HTERT RPE-1 (cell line): Measurements from ENCODE around the gene AKAP6.

Source experiments
- in situ Hi-C: fragments of 300-500 bp; cut with MboI; formaldehyde crosslinking; loops from 4 replicates; pipeline ENCODE4 v1.14.3; 2020; ENCODE audit warnings: low sequenced_read_pairs

Gene AKAP6

GRCh38 chr14:32606301-32606700 lies 277.2 kb downstream of the AKAP6 start:
- in situ Hi-C loops = no loop called here

GRCh38 chr14:32607399-32607798 lies 278.3 kb downstream of the AKAP6 start:
- in situ Hi-C loops = no loop called here

DNA sequence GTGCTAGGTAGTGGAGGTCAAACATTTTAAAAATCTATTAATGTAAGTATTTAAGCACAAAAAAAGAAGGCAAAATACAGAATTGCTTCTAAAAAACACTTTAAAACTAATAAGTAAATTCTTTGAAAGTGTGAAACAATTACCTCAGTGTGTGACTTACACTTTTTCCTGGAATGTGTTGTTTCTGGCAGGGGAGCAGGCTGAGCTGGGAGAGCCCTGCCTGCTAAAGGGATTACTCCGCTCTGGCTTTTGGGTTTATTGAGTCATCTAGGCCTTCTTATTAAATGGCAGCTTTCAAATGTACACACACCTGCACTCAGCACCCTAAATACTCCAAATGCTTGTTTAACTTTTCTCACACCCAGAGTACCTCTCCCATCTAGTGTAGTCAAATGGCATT lies 279.8 kb downstream of the AKAP6 start:
- in situ Hi-C loops = no loop called here

- in situ Hi-C loops = no loop called here
Observed at GRCh38 chr14:32609388-32609787, 280.3 kb downstream of the AKAP6 start.

DNA sequence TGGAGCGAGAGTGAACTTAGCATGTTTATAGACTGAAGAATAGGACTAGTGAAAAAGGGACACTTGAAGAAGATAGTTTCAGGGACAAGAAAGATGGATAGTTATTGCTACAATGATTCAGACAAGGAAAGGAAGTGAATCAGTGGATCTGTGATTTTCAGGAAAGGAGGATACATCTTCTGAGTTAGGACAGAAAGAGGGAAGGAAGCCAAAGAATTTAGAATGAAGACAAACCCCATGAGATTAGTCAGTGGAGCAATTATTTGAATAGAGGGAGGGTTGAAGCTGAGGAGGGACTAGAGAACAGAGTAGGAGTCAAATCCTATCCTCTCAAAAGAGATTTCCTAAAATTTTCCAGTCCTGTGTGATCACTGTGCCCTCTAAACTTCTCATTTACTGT lies 282.7 kb downstream of the AKAP6 start:
- in situ Hi-C loops = no loop called here

GRCh38 chr14:32618991-32619390 lies 289.9 kb downstream of the AKAP6 start:
- in situ Hi-C loops = no loop called here

DNA sequence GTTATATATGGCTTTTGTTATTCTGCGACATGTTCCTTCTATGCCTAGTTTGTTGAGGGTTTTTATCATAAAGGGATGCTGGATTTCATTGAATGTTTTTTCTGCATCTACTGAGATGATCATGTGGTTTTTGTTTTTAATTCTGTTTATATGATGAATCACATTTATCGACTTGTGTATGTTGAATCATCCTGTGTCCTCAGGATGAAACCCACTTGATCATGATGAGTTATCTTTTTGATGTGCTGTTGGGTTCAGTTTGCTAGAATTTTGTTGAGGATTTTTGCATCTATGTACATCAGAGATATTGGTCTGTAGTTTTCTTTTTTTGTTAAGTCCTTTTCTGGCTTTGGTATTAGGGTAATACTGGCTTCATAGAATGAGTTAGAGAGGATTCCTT lies 291.2 kb downstream of the AKAP6 start:
- in situ Hi-C loops = no loop called here

DNA sequence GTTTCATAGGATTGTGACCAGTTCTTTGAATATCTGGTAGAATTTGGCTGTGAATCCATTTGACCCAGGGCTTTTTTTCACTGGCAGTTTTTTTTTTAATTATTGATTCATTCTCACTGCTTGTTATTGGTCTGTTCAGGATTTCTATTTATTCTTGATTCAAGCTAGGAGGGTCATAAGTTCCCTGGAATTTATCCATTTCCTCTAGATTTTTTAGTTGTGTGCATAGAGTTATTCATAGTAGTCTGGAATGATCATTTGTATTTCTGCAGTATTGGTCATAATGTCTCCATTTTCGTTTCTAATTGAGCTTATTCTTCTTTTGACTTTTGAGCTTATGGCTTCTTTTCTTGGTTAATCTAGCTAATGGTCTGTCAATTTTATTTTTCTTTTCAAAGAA lies 291.6 kb downstream of the AKAP6 start:
- in situ Hi-C loops = no loop called here

DNA sequence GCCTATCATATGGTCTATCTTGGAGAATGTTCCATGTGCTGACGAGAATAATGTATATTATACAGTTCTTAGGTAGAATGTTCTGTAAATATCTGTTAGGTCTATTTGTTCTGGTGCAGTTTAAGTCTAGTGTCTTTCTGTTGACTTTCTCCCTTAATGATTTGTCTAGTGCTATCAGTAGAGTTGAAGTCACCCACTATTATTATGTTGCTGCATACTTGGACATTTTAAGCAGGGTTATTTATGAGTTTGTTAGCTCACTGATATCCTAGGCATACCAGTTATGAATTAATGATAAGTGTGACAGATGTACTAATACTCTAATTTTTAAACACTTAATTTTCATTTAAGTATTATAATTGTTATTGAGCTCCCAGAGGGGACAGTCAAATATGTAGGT lies 292.5 kb downstream of the AKAP6 start:
- in situ Hi-C loops = no loop called here

- in situ Hi-C loops = no loop called here
Observed at GRCh38 chr14:32622742-32623141, 293.6 kb downstream of the AKAP6 start.

- in situ Hi-C loops = no loop called here
Observed at GRCh38 chr14:32623300-32624093, 294.4 kb downstream of the AKAP6 start.

GRCh38 chr14:32625211-32625610 lies 296.1 kb downstream of the AKAP6 start:
- in situ Hi-C loops = no loop called here

GRCh38 chr14:32627545-32628298 lies 298.6 kb downstream of the AKAP6 start:
- in situ Hi-C loops = no loop called here

- in situ Hi-C loops = no loop called here
Observed at GRCh38 chr14:32629236-32629635, 300.1 kb downstream of the AKAP6 start.

GRCh38 chr14:32630701-32631100 lies 301.6 kb downstream of the AKAP6 start:
- in situ Hi-C loops = no loop called here

- in situ Hi-C loops = no loop called here
Observed at GRCh38 chr14:32633224-32633859, 304.2 kb downstream of the AKAP6 start.

DNA sequence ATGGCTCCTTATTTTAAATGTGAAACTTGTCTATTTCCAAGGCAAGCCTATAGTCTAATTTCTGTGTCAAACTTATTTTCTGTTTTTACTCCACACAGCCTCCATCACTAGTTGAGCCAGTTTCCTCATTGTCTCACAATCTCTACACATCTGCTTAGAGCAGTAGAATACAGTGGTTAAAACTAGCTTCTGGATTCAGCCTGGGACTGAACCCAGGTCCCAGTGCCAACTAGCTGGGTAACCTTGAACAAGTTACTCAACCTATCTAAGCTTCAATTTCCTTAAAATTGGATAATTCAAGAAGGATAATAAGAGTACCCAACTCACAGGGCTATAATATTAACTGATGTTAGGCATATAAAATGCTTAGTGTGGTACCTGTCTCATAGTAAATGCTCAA lies 304.8 kb downstream of the AKAP6 start:
- in situ Hi-C loops = no loop called here

DNA sequence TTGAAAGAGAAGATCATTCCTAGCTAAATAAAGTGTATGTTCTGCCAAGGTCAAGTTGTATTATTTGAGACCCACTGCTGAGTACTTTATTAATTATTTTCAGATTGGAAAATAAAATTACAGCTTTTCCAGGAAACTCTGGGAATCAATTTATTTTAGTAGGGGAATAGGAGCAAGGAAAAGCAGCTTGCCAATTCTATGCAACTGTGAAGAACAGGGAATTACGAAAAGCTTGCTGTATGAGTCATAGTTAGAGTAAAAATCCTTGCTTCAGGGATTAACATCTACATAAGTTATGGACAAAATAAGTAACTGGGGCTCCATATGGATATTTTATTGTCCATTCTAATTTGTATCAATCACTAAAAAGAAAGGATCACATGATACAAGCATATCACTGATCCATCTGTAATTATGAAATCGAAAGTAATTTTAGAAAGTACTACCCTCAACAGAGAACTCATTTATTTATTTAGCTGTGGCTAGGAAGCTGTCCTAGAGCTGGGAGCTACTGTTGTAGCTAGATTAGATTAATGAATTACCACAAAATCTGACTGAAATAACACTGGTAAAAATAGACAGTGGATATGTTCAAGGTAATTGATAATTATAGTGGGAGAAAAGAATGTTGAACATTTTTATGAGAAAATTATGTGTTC lies 306.1 kb downstream of the AKAP6 start:
- in situ Hi-C loops = no loop called here

- in situ Hi-C loops = no loop called here
Observed at GRCh38 chr14:32637582-32637981, 308.5 kb downstream of the AKAP6 start.

DNA sequence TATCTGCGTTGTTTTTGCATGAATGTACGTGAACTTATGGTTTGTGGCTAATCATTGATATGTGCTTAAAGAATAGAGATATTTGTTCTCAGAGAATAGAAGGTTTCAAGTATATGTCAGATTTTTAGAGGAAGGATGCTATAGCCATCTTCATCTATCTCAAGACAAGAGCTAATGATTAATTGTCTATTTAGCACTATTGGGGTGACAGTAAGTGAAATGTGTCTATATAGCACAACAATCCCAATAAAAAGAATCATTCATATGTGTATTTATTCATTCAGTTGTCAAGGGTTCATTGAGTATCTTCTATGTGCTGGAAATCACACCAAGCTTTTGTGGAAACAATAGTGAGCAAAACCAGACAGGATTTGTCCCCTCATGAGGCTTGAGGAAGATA lies 310.1 kb downstream of the AKAP6 start:
- in situ Hi-C loops = no loop called here

GRCh38 chr14:32645551-32645950 lies 316.5 kb downstream of the AKAP6 start:
- in situ Hi-C loops = no loop called here
